Right renal cortex interstitium (tissue), 3 donors: ENCODE measurements around the gene SH3PXD2A. TPM values are rescaled to one million over a fixed set of nuclear protein-coding genes. Genes with fewer than 3 reads are reported as not detected.

Experiments used
- DNase-seq, 3 donors: peaks; one replicate each; pipeline ENCODE4 v3.0.0-alpha.2; 2013; ENCODE audit warnings: low read depth in 3 of 3, low spot score in 2 of 3
- polyA plus RNA-seq, 3 donors: library from polyadenylated mRNA; unstranded; fragments of 120-200 nt; gene quantifications; one replicate each; pipeline ENCODE4 v1.2.1, GENCODE V29; 2013; ENCODE audit not compliant: insufficient read length in 3 of 3

Gene SH3PXD2A
- polyA plus RNA-seq, 3 donors = 25.6 to 28.5 (median 27.1) TPM

DNA sequence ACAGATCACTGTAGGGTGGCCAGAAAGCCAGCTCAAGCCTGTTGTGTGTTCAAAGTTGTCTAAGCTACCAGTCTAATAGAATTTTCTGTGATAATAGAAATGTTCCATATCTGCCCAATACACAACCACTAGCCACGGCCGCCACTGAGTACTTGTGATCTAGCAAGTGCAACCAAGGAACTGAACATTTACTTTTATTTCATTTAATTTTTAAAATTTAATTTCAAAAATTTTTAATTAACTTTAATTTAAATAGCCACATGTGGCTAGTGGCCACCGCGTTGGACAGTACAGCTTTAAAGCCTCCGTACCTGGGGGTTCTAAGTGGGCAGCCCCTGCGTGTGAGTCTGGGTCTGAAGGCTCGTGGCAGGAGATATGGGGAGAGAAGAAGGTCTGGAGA lies 60.4 kb downstream of the SH3PXD2A start:
- no peak for DNase-seq

DNA sequence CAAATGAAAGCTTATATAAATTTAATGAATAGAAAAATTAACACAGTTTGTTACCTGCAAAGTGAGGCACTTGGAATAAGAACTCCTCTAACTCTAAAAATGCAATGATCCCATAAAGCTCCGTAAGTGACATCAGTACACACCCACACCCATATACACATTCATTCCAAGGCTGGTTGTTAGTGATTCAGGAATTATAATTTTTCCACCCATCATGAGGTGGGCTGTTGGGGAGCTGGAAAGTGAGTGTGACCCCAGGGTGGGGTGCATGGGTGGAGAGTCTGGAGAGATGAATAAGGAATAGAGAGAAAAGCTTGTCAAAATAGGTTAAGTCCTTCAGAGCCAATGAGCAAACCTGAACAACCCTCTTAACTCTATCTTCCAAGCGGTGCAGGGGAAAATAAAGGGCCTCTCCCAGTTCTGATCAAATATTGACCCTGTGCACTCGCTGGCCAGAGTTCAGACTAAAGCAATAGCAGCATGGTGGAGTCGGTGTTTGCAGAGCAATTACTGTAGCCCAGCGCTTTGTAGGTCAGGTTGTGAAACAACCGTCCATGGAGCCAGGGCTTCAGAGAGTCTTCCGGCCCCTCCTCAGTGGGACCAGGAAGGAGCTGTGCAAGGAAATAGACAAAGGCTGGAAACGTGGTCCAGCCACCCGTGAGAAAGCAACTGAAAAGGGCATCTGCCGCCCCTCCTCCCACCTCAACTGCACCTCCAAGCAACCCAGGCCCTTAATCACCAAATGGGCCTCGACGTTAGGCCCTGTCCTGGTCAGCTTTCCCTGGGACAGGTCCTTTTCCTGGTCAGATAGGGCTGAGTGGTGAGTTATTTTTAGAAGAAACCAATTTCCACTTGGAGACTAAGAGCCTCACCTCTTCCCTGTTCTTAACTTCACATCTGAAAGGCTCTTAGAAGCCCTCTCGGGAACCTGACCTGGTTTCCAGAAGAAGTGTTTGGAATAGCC lies 61.2 kb downstream of the SH3PXD2A start:
- DNase-seq = no peak

DNA sequence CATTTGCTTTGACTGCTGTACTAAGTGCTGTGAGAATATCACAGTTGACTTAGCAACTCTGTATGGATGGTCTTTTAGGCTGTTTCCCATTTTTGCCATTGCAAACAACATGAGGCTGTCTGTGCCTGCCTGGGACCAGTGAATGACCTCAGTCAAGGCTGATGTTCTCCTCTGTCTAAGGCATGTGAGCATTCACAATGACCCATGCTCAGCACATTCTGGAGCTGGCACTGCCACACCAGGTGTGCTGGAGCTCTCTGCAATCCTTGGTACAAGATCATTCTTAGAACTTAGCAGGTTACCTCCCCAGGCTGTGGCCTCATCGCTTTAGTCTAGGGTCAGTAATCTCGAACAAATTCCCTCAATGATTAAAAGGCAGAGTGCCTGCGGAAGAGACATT lies 61.9 kb downstream of the SH3PXD2A start:
- DNase-seq = no peak

DNA sequence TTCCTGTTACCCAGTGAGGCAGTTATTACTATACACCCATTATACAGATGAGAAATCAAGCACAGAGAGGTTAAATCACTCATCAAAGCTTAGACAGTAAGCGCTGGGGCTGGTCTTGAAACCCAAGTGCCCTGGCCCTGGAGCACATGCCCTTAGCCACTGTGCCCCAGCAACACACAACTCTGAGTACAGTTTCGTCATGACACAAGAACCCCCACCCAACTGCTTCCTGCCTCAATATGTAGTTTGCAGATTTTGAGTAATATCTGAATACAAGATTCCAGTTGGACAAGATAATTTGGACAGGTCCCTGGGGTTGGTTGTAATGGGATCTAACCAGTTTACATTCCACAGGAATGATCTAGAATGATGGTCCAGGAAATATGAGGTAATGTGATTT lies 62.8 kb downstream of the SH3PXD2A start:
- DNase-seq = no peak

DNA sequence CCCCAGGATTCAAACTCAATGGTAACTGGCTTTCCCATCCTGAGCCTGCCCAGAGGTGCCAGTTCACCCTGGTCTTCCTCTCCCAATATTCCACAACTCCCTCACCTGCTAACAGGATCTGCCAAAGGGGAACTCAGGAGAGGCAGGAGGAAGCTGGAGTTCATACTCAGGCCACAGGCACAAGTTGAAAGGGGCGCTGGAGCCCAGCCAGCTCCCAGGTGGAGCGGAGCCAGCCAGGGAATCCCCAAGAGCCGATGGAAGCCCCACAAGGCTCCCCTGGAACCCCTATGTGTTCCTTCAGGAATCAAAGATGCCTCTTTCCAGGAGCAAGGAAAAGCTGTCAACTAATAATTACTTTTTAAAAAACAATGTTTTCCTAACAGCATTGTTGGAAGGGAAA lies 63.5 kb downstream of the SH3PXD2A start:
- DNase-seq = no peak

DNA sequence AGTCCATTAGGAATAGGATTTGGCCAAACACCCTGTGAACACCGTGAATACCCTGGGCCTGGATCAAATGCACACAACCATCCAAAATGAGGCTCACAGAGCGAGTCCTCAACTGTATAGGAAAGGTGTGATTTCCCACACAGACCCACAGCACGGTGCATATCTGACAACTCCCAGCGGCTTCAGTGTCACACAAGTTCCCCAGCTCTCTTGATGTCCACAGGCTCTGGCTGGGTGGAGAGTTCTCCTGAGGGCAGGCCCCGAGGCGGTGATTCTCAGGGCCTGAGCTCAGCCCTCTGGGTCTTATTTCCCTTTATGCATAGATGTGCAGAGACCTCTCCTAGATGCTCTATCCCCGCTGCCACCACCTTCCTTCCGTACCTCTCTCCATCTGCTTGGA lies 64.1 kb downstream of the SH3PXD2A start:
- no peak for DNase-seq

DNA sequence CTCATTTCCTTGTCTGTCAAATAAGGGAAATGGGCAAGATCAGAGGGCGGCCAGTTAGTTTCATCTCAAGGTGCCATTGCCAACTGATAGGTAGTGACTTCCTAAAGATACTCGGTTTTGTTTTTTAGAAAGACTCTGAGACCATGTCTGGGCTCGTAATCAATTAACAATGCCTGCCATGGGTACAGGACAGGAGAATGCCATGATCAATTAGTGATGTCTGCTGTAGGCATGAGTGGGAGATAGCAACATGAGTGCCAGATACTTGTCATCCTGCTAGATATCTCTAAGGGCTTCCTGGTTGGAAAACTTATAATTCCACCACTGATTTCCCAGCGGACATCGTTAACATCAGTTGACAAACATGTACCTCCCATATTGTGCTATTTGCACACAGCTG lies 64.8 kb downstream of the SH3PXD2A start:
- no peak for DNase-seq

DNA sequence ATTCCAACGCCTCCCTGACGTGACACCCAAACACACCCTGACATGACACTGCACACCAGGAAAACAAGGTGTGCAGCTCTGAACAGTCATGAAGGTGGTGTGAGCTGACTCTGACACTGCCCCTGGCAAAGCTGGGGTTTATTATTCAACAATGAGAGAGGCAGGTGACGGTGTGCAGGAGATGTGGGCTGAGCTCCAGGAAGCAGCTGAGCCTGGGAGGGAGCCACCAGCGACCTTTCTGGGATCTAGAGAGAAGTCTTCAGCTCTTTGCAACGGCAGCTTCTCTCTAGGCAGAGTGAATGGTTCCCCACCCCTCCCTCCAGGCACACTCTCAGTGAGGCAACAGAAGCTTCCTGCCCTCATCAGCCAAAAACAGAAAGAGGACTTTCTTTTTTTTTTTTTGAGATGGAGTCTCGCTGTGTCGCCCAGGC lies 65.6 kb downstream of the SH3PXD2A start:
- no peak for DNase-seq

DNA sequence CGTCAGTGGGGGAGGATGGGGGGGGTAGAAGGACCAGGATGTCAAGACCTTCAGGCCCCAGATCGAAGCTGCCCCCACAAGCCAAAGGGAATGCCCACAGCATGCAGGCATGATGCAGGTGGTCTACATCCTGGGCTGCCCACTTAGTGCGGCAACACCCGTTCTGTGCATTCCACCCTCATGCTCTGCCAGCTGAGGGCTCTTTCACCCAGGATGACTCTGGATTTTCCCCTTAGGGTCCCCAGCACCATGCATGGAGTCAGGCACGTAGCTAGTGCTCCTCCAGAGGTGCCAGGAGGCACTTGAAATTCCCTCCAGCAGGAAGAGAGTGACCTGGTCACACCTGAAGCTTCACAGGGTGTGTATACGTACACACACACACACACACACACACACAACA lies 66.2 kb downstream of the SH3PXD2A start:
- no peak for DNase-seq

DNA sequence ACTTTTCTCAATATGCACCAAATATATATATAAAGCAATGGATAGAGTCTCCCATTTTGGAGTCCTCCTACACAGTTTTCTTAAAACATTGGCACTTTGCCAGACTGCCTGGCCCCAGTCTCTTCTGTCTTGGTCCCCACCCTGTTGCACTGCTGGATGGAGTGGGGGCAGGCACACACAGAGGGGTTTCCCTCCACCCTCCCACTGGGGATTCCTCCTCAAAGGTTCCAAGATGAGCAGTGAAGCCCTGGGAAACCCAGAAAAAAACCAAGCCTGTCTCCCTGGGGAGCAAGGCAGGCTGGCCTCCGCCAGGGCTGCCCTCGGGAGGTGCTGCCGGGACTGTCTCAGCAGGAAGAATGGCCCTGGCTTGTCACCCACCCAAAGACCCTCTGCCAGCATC lies 68.0 kb downstream of the SH3PXD2A start:
- no peak for DNase-seq

DNA sequence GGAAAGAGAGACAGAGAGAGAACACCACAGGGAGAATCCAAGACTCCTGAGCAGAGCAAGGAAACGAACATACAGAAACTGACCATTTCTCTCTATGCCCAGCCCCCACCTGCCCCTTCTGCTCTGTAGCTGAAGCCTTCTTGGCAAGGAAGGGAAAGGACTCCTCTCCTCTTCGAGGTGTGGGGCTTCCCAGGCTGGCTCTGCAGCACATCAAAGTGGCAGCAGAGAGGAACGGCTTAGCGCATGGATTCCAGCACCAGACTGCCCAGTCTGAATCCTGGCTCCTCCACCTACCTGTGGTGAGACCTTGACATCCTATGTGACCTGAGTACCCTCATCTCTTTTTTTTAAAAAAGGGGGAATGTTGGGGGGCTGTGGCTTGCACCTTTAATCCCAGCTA lies 69.4 kb downstream of the SH3PXD2A start:
- DNase-seq = no peak

DNA sequence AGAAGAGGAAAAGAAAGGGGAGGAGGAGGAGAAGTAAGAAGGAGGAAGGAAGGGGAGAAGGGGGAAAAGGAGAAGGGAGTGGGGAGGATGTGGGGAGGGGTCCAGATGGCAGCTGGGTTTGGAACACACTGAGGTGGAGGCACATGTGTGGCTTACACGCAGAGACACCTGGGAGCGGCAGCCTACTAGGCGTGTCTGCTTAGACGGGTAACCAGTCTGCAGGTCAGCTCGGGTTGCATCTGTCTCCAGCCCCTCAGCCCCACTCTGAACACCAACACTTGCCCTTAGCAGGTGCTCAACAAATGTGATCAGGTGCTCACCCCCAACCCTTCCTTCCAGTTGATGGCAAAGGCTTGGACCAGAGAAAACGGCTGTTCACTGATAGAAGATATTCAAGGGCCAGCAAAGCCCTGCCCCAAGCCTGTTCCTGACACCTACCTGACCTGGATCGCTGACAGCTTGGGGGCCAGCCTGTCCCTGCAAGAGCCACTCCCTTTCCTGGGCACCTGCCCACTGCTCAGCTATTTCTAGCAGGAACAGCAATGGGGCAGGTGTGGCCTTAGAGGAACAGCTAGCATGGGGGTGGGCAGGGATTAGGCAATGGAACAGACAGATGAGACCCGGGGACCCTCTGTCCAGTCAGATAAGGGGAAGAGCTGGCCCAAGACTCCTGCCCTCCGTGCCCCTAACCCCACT lies 70.5 kb downstream of the SH3PXD2A start:
- no peak for DNase-seq

DNA sequence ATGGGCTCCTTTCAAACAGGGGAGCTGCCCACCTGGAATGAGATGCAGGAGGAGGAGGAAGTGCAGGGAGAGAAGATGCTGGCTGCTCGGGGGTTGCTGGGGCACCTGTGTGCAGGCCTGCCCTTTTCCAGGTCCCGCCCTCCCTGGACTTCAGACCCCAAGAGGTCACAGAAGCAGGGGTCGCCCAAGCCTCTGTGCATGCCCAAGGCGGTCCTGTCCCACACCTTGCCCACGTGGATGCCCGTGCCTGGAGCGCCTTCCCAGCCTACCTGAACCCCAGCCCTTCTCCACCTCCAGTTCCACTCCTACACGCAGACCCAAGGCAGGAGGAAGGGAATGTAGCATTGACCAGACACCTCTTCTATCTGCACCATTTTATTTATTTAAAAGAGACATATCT lies 71.3 kb downstream of the SH3PXD2A start:
- DNase-seq = no peak

DNA sequence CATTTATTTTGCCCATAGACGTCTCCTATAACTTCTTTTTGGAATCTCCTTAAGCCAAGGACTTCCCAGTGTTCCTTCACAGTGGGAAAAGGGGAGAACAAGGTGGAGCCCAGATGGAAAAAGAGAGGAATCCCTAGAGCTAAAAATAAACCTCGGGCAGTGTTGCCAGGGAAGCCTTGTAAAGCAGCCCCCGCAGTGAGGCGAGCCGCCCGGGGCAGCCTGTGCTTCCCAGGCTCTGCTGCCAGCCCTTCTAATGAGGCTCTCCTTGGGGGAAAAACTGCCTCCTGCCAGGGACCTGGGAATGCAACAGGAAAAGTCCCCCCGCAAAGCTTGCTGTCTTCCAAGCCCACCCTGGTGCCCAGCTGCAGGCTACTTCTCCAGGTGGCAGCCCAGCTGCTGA lies 71.7 kb downstream of the SH3PXD2A start:
- no peak for DNase-seq

DNA sequence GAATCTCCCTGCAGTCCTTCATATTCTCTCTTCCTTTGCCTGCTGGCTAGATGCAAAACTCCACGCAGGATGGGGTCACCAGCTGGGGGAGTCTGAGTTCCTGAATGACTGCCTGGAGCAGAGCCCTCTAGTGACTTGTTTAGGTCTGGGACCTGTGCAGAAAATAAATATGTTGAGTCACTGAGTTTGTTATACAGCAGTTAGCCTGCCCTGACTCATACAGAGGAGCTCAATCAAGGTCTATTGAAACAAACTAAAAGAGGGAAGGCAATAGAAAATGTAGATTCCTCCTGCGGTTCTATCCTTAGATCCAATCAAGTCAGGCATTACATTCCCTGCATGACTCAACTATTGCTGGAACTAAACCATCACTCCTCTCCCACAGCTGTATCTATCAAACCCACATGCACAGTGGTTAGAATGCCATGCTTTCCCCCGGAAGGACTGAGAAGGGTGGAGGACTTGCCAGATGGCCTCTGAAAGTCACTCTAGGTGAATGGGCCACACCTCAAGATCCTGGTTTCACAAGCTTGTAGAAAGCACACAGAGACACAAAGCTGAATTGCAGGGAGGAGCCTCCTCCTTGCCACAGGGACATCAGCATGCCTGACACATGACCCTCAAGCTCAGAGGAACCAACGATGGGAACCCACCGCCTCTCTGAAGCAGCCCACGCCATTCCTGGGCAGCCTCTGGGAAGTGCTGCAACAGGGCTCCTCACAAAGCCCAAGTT lies 73.9 kb downstream of the SH3PXD2A start:
- no peak for DNase-seq

DNA sequence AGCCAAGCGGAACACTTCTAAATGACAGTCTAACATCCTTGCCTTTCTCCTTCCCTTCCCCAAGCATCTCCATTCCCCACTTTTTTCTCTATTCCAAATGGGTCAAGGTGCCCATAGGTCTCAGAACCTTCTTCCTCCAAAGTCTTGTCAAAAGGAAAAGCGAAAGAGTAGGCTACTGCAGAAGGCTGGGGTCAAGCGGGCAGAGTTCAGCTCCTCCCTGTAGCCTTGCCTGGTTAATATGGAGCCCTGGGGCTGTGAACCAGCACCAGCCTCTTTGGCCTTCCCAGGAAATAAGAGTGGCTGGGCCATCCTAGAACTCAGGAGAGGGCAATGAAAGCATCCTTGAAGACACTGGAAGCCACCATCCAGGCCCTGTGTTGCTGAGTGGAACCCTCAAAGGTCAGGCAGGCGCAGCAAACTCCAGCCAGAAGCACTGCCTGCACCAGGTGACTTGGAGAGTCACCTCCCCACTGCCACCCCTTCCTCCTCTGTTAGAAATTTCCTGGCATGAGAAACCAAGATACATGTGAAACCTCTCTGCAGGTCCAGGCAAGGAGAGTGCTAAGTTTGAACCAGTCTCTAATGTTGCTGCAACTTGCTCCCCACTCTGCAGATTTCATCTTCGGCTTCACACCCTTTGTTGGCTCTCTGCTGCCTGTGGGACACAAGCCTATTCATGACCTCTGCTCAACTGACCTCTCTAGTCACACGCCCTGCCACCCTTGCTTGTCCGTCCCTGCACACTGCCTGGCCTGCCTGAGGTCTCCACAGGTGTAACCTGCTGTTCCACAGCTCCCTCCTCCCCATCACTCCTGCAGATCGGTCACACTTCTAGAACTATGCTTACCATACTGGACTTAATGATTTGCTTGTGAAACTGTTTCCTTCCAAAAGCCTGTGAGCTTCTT lies 74.9 kb downstream of the SH3PXD2A start:
- no peak for DNase-seq

DNA sequence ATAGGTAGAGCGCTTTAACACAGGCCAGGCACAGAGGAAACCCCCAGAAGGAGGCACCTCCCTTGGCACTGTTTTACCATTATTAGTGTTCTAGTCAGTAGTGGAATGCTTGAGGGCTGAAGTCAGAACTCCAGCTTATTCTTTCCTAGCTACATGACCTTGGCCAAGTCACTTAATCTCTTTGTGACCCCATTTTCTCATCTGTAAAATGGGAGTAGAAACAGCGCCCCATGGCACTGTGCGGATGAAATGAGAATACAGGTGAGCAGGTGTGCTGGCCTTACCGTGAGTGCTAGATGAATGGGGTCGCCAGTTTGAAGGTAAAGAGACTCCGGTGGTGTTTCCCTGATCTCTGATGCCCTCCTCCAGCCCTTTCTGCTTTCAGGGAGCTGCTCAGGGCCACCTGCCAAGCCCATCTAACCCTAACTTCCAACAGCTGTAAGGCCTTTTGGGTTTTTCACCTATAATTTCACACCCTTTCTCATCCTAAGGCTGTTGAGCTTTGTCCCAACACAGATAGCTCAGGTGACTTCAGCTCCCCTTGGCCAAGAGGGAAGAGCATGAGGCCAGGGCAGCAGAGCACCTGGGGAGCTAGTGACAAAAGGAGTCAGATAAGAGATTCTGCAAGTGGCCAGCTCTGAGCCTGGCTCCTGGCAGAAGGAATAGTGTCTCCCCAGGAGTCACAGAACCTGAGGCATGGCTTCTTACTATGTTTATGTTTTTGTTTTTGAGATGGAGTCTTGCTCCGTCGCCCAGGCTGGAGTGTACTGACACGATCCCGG lies 76.8 kb downstream of the SH3PXD2A start:
- DNase-seq = no peak

DNA sequence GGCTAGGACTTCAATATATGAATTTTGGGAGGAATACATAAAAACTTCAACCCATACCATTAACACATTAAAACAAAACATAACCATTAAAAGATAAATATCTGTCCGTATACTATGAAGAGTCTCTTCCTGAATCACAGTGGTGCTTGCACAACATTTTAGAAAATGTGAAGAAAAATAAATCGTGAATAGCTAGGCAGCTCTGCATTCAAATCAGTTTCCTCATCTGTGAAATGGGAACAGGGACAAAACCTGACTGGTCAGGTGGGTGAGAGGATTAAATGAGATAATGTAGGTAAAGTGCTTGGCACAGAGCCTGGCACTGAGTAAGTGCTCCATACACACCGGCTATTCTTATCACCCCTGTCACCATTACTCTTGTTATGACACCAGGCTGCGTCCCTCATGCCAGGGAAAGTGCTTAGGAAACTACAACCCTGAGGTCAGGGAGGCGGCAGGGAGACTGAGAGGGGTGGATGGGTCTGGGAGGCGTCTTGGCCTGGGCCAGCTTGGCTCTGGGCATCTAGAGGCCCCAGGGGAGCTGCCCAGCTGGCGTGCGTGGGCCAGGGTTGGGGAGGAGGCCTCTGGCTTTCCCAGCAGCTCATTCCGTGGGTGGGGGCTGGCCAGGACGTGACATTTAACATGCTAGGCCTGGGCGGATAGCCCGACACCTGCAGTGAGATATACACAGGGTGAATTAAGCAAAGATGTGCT lies 78.3 kb downstream of the SH3PXD2A start:
- DNase-seq = no peak

DNA sequence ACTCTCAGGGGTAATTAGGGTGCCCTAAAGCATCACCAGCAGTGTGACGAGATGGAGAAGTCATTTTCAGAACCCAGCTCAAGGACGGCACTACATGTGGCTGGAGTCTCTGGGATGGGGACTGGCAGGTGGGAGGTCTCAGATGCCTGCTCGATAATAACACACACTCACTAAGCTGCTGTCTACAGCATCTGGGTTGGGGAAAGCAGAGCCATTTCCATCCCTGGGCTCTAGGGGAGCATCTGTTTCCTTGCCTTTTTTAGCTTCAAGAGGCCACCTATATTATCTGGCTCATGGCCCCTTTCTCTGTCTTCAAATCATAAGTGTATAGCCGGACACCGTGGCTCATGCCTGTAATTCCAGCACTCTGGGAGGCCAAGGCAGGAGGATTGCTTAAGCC lies 79.6 kb downstream of the SH3PXD2A start:
- DNase-seq = no peak
